ENCODE measurements around the gene RGS1. TPM values are rescaled to one million over a fixed set of nuclear protein-coding genes. Genes with fewer than 3 reads are reported as not detected.
A peak's percentile ranks its signal among the peaks of the same experiment; 100 is the strongest.

Gene RGS1
- total and polyA plus RNA-seq, 8 donors, result 1.8 to 39.3 (median 17.6) TPM

DNA sequence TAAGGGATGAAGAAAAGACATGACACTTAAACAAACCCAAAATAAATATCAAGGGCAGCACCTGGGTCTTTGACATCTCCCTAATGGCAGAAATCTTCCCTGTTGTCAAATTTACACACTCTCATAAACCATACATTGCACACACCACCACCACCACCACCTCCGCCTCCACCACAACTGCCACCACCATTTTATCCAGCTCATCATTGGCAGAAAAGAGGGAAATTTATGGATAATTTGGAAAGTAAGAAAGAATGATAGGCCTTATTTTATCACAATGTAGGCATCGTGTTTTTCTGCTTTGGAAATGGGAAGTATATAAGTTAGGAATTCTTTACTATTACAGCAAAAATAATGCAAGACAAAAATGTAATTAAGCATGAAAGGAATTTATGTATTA, 33.1 kb downstream of the RGS1 start:
- peaks cover 0 to 14% (median 0%) of the 10 kb centered on the region in 4 donors for H3K4me1 ChIP-seq
- H3K36me3 ChIP-seq, result no peaks in the 10 kb centered on the region
- no peak for DNase-seq
- no peaks in the 10 kb centered on the region for H3K9me3 ChIP-seq
- H3K27ac ChIP-seq, result no peak overlapping the region
- intact Hi-C loops (cut with DNase I; ENCODE audit: low total_unique reads), result loop anchor here (5.0 kb wide), 1 partner anchor 136 kb away; no protein-coding TSS in a partner anchor
- WGBS, 5 donors, result 83 to 93% (median 87%) methylated on average over 2 of the region's 2 CpGs
- TF ChIP-seq, protein P1, sequence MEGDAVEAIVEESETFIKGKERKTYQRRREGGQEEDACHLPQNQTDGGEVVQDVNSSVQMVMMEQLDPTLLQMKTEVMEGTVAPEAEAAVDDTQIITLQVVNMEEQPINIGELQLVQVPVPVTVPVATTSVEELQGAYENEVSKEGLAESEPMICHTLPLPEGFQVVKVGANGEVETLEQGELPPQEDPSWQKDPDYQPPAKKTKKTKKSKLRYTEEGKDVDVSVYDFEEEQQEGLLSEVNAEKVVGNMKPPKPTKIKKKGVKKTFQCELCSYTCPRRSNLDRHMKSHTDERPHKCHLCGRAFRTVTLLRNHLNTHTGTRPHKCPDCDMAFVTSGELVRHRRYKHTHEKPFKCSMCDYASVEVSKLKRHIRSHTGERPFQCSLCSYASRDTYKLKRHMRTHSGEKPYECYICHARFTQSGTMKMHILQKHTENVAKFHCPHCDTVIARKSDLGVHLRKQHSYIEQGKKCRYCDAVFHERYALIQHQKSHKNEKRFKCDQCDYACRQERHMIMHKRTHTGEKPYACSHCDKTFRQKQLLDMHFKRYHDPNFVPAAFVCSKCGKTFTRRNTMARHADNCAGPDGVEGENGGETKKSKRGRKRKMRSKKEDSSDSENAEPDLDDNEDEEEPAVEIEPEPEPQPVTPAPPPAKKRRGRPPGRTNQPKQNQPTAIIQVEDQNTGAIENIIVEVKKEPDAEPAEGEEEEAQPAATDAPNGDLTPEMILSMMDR (IDR thresholded peaks at IDR 0.05), result no peak
- no peak for TF ChIP-seq POLR2A (IDR thresholded peaks at IDR 0.05)
- no peak for TF ChIP-seq POLR2AphosphoS5 (IDR thresholded peaks at IDR 0.05)
- TF ChIP-seq EP300 (IDR thresholded peaks at IDR 0.05), result no peak
- H3K4me3 ChIP-seq, result no peak overlapping the region
- H3K27me3 ChIP-seq, result no peaks in the 10 kb centered on the region

DNA sequence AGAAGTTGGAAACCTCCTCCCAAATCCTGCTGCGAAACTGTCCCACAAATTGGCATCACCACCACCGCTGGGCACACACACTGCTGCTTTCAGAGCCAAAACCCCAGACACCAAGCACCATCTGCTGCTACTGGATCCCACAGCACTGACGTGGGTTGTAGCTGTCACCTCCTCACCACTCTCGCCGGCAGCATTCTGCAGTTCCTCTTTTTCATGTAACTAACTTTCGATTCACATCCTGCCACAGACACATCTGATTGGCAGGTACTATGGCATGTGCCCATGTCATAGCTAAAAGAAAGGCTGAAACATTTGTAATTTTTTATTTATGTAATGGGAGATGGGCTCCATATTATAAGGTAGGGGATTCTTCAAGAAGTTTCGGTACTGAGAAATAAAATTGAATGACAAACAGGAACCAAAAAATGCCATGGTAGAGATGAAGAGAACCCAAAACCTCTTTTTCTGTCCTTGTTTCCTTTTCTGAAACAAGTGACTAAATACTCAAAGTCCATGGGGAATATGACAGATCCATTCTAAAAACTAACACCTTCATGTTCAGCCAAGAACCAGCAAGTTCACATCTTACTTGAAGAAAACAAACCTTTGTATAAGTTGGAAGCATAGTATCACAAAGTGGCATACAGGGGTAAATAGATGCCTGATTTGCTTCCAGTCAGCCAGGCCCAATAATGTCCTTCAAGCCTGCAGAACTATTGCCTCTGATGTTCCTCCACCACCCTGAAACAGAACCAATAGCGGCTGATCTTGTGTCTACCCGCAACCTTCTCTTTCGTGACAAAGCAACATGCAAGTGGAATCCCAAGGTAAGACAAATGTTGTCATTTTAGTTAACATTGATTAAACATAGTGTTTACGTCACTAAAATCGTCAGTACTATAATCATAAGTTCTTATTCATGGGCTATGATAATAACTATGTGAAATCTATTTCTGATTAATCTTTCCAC, 33.8 kb downstream of the RGS1 start:
- Histone ChIP-seq H3K27ac (no peak overlapping the region), H3K27me3 (no peaks in the 10 kb centered on the region), H3K36me3 (no peaks in the 10 kb centered on the region), H3K4me1 (peaks cover 0 to 14% (median 0%) of the 10 kb centered on the region in 4 donors), H3K4me3 (no peak overlapping the region), H3K9me3 (no peaks in the 10 kb centered on the region)
- intact Hi-C loops (cut with DNase I; ENCODE audit: low total_unique reads), result loop anchor here (5.0 kb wide), 1 partner anchor 137 kb away; no protein-coding TSS in a partner anchor
- no peak for TF ChIP-seq POLR2A (IDR thresholded peaks at IDR 0.05)
- TF ChIP-seq EP300 (IDR thresholded peaks at IDR 0.05), result no peak
- TF ChIP-seq POLR2AphosphoS5 (IDR thresholded peaks at IDR 0.05), result no peak
- TF ChIP-seq, protein P1 (IDR thresholded peaks at IDR 0.05), result no peak
- peak; percentile 60 to 72 for DNase-seq
- WGBS, 5 donors, result 71 to 73% (median 73%) methylated on average over 12 of the region's 12 CpGs

DNA sequence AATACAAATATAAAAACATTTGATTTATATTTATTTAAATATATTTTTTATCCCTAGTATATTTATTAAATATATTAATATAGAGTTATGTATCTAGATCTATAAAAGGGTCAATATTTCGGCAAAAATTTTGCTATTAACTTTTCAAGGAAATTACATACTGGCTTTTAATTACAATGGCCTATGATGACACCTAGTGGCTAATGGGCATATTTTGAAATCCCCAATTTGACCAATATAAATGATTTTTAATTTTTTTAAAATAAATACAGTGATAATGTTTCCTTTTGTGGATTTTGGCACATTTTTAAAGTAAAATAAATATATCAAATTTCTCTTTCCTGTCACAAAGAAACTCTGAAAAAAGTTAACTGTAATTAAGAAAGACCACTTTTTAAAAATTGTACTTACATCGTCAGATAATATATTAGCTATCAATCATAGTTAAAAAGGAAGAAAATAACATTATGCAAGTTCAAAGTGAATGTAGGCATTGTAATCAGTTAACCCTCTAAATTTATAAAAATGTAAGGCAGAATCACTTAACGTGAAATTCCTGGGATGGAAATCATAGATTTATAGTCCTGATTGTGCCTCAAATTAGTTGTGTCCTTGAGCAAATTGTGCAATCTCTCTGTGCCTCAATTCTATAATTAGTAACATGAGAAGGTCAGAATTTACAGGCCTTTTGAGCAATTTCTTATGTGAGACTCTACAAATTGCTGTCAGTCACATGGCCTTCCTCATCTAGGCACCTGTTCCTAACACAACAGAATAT, 34.7 kb downstream of the RGS1 start:
- TF ChIP-seq, protein P1 (IDR thresholded peaks at IDR 0.05), result peak in 3 of 7 experiments; percentile 24 to 69 (median 65)
- TF ChIP-seq POLR2AphosphoS5 (IDR thresholded peaks at IDR 0.05) (no peak), POLR2A (IDR thresholded peaks at IDR 0.05) (no peak)
- H3K4me1 ChIP-seq, result peaks cover 0 to 14% (median 0%) of the 10 kb centered on the region in 4 donors
- no peaks in the 10 kb centered on the region for H3K27me3 ChIP-seq
- intact Hi-C loops (cut with DNase I; ENCODE audit: low total_unique reads), result no loop called here
- no peaks in the 10 kb centered on the region for H3K9me3 ChIP-seq
- H3K4me3 ChIP-seq, result no peak overlapping the region
- peak in 1 of 2 donors; percentile 49 for DNase-seq
- H3K36me3 ChIP-seq, result no peaks in the 10 kb centered on the region
- WGBS, 5 donors, result 60 to 63% (median 63%) methylated on average over 3 of the region's 3 CpGs
- no peak overlapping the region for H3K27ac ChIP-seq

- H3K27me3 ChIP-seq, result no peaks in the 10 kb centered on the region
- 90 to 100% (median 93%) methylated on average over 1 of the region's 1 CpG for WGBS, 5 donors
- no peaks in the 10 kb centered on the region for H3K9me3 ChIP-seq
- H3K36me3 ChIP-seq, result no peaks in the 10 kb centered on the region
- H3K4me3 ChIP-seq, result no peak overlapping the region
- no peak for TF ChIP-seq EP300 (IDR thresholded peaks at IDR 0.05)
- no peak for TF ChIP-seq POLR2A (IDR thresholded peaks at IDR 0.05)
- TF ChIP-seq, protein P1 (IDR thresholded peaks at IDR 0.05), result no peak
- TF ChIP-seq POLR2AphosphoS5 (IDR thresholded peaks at IDR 0.05), result no peak
- intact Hi-C loops (cut with DNase I; ENCODE audit: low total_unique reads), result no loop called here
- DNase-seq, result no peak
- peaks cover 0 to 7% (median 0%) of the 10 kb centered on the region in 4 donors for H3K4me1 ChIP-seq
- no peak overlapping the region for H3K27ac ChIP-seq
Observed at GRCh38 chr1:192615055-192615454, 39.5 kb downstream of the RGS1 start.
